ENCODE results near the gene GPR35. TPM values are rescaled to one million over a fixed set of nuclear protein-coding genes. Genes with fewer than 3 reads are reported as not detected.

The GPR35 gene
- total and polyA plus RNA-seq, 2 of the 13 experiments (the other 11 are each of a cell fraction or from before 2014, with no cell fraction given), result 27.1 to 44.2 TPM

GRCh38 chr2:240597419-240598181 lies 27.7 kb upstream of the GPR35 start (continued):
- TF ChIP-seq MYC (CRISPR knock-in tag; IDR thresholded peaks at IDR 0.05; ENCODE audit: borderline replicate concordance) (peak; percentile 78; the same call in 1 of the 2 replicates), MIXL1 (CRISPR knock-in tag; IDR thresholded peaks at IDR 0.05) (0 out of 2 replicates have a peak, but pooled peaks have one; percentile 26), ZNF580 (CRISPR knock-in tag; IDR thresholded peaks at IDR 0.05; ENCODE audit: borderline replicate concordance, low read depth) (peak; percentile 53; the same call in 1 of the 2 replicates), ZNF207 (IDR thresholded peaks at IDR 0.05; ENCODE audit: borderline replicate concordance) (no peak), ZNF3 (CRISPR knock-in tag; IDR thresholded peaks at IDR 0.05) (no peak), SRSF9 (IDR thresholded peaks at IDR 0.05; ENCODE audit: borderline replicate concordance, insufficient read depth, low read depth, low read length, poor library complexity, severe bottlenecking) (no peak), ZNF574 (CRISPR knock-in tag; IDR thresholded peaks at IDR 0.05) (peak; percentile 58; the same call in 1 of the 2 replicates), AGO1 (IDR thresholded peaks at IDR 0.05; ENCODE audit: low read depth, low read length, poor library complexity, severe bottlenecking) (no peak), HDAC1 (CRISPR knock-in tag; IDR thresholded peaks at IDR 0.05) (peak; percentile 87), IKZF5 (CRISPR knock-in tag; IDR thresholded peaks at IDR 0.05) (0 out of 2 replicates have a peak, but pooled peaks have one; percentile 57), EP300 (IDR thresholded peaks at IDR 0.05; ENCODE audit: low read depth in 2 of 2, low read length in 2 of 2) (peak in 1 of 2 experiments; percentile 75; a peak in 1 of 4 replicates), EP300 (CRISPR knock-in tag; IDR thresholded peaks at IDR 0.05; ENCODE audit: borderline replicate concordance) (no peak), KLF6 (CRISPR knock-in tag; IDR thresholded peaks at IDR 0.05) (no peak), ZBTB1 (CRISPR knock-in tag; IDR thresholded peaks at IDR 0.05; ENCODE audit: borderline replicate concordance) (no peak), ZKSCAN5 (CRISPR knock-in tag; IDR thresholded peaks at IDR 0.05) (0 out of 2 replicates have a peak, but pooled peaks have one; percentile 10), ARNT (IDR thresholded peaks at IDR 0.05) (no peak), ARID4A (CRISPR knock-in tag; IDR thresholded peaks at IDR 0.05; ENCODE audit: borderline replicate concordance) (peak; percentile 68; the same call in 1 of the 2 replicates)
